GM18502 (cell line): ENCODE data around the gene PPP1R3D.
"Not testable (repeated sequence)": the region's sequence is repeated elsewhere in the genome, so short reads cannot be mapped to it uniquely, and the experiment has no call there.

Experiments
- ATAC-seq: cut with Tn5 transposase; IDR thresholded peaks from one replicate; pipeline ENCODE4 v1.9.1; 2021; ENCODE audit warnings: mild to moderate bottlenecking; ENCODE audit not compliant: unreplicated experiment, poor library complexity

The PPP1R3D gene, protein sequence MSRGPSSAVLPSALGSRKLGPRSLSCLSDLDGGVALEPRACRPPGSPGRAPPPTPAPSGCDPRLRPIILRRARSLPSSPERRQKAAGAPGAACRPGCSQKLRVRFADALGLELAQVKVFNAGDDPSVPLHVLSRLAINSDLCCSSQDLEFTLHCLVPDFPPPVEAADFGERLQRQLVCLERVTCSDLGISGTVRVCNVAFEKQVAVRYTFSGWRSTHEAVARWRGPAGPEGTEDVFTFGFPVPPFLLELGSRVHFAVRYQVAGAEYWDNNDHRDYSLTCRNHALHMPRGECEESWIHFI

GRCh38 chr20:59940129-59940955, at the start of gene PPP1R3D, which contains the start of gene FAM217B:
Gene PPP1R3D (minus strand): TSS chr20:59940305. CDS start chr20:59939931, 374 bp downstream.
Gene FAM217B (plus strand): TSS chr20:59940389. CDS start chr20:59943944, 3,555 bp downstream.
- peak; percentile 92 for ATAC-seq

DNA sequence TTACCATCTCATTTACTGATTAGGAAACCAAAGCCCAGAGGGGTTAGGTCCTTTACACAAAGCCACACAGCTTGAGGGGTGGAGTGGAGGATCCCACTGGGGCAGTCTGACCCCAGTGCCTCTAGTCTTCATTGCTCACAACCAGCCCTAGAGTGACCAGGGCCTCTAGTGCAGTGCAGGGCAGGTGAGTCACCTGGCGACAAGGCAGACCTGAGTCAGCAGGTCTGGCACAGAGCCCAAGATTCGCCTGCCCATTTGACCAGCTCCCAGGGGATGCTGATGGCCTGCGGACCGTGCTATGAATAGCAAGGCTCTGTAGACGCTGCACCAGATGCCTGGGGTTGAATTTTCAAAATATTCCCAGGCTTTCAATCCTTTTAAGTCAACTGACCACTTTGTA, 48.0 kb upstream of the PPP1R3D start:
- no peak for ATAC-seq

- no peak for ATAC-seq
Observed at GRCh38 chr20:59987135-59987534, 47.0 kb upstream of the PPP1R3D start.

GRCh38 chr20:59985864-59986263, 45.8 kb upstream of the PPP1R3D start:
- ATAC-seq: no peak

GRCh38 chr20:59985164-59985563, 45.1 kb upstream of the PPP1R3D start:
- ATAC-seq: no peak

- no peak for ATAC-seq
Observed at GRCh38 chr20:59984541-59984940, 44.4 kb upstream of the PPP1R3D start.

GRCh38 chr20:59983076-59983475, 43.0 kb upstream of the PPP1R3D start:
- no peak for ATAC-seq

DNA sequence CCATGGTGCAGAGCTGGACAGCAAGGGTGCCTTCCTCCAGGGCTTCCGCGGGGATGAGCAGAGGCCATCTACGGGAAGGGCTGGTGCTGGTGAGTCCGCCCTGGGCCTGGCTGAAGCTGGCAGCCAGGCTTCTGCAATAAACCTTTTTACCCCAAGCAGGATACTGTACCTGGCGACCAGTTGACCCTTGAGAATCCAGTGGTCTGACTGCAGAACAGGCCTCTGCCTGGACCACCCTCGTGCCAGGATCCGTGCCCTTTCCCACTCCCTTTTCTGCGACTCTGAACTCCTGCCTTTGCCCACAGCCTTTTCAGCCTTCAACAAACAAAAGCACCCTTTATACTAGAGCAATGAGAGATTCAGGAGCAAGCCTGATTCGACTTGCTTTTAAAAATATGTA, 37.0 kb upstream of the PPP1R3D start:
- no peak for ATAC-seq

GRCh38 chr20:59976156-59976782, 36.2 kb upstream of the PPP1R3D start:
- ATAC-seq: no peak

- ATAC-seq: no peak
Observed at GRCh38 chr20:59972037-59972801, 32.1 kb upstream of the PPP1R3D start.

- no peak for ATAC-seq
Observed at GRCh38 chr20:59971428-59971827, 31.3 kb upstream of the PPP1R3D start.

- ATAC-seq: no peak
Observed at GRCh38 chr20:59966428-59966827, 26.3 kb upstream of the PPP1R3D start.

- ATAC-seq: no peak
Observed at GRCh38 chr20:59962155-59962554, 22.1 kb upstream of the PPP1R3D start.

- no peak for ATAC-seq
Observed at GRCh38 chr20:59961423-59961822, 21.3 kb upstream of the PPP1R3D start.

DNA sequence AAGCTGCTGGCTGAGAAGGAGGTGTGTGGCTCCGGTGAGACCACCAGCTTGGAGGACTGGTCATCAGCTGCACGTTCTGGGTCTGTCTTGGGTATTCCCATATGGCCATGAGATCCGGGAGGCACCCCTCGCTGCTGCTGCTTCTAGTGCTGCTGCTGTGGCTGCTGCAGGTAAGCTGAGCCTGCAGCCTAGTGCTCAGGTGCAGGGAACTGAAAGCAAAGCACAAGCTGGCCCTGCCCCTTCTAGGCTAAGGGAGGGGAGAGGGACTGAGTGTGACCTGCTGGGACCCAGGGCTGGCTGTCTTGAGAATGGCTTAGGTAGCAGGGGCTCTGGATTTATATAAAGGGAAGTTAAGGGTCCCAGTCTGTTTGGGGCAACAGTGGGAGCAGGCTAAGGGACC, 18.5 kb upstream of the PPP1R3D start:
- ATAC-seq: no peak

- no peak for ATAC-seq
Observed at GRCh38 chr20:59958123-59958522, 18.0 kb upstream of the PPP1R3D start, which contains the start of gene CDH26. Gene CDH26 (plus strand): TSS chr20:59958423. CDS start chr20:59958727, 304 bp downstream.

GRCh38 chr20:59957568-59957967, 17.5 kb upstream of the PPP1R3D start:
- not testable (repeated sequence) for ATAC-seq

GRCh38 chr20:59955131-59955796, 15.2 kb upstream of the PPP1R3D start:
- no peak for ATAC-seq

DNA sequence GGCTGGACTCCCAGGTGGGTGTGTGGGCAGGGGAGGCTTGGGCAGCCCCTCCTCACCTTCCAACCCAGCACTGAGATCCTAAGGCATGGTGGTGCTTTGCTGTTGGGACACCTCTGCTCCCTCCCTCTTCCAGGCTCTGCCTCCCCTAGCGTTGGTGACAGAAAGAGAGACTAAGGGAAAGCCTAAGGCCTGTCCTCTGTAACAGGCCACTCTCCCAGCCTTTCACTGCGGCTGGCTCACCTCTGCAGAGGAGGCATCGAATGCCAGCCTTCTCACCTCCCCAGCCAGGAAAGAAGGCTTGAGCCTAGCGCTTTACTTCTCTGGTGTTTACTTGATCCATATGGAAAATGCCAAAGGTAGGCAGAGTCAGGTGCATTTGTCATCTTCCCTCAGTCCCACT, 14.6 kb upstream of the PPP1R3D start:
- no peak for ATAC-seq

GRCh38 chr20:59949911-59950310, 9.8 kb upstream of the PPP1R3D start:
- no peak for ATAC-seq
